HG03280 (cell line): ENCODE results near the gene KLHDC4.
"Not testable (repeated sequence)": the region's sequence is repeated elsewhere in the genome, so short reads cannot be mapped to it uniquely, and the experiment has no call there.

Source experiments
- ATAC-seq: cut with Tn5 transposase; IDR thresholded peaks from one replicate; pipeline ENCODE4 v1.9.1; 2021; ENCODE audit warnings: mild to moderate bottlenecking, moderate library complexity; ENCODE audit not compliant: unreplicated experiment

The KLHDC4 gene

DNA sequence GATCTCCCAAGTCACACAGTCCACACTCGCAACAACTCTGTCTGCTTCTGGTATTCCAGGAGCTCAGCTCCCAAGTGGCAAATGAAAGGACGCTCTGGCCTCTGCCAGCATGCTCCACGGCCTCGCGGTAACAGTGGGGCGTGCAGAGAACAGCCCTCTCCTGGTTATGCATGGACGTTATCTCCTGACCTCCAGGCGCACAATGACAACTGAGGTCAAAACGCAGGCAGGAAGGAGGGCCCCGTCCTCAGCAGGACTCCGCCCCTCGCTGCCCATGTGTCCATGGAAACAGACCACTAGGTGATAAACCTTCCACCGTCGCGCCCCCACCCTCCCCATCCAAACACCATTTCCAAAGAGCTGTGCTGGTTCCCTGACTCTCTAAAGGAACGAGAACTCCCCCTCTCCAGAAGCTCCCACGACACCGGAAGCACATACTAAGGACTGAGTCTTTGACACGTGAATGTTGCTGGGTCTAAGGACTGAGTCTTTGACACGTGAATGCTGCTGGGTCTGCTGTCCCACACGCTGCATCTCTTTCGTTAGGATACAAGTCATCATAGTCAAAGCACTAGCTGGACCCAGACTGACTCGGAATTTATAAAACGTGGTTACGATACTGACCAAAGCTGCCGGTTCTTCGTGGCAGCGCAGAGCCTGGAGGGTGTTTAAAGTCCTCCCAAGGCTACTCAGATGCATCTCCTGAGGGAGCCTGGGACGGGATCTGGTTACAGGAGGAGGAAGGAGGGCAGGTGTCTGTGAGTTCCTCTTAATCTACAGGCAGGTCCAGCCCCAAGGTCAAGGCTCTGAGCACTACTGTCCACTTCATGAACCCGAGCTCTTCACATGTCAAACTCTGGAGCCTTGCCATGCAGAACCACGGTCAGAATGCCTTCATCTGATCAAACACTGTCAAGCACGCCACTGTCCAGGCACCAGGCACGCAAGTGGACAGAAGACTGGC lies 43.9 kb downstream of the KLHDC4 start:
- no peak for ATAC-seq

DNA sequence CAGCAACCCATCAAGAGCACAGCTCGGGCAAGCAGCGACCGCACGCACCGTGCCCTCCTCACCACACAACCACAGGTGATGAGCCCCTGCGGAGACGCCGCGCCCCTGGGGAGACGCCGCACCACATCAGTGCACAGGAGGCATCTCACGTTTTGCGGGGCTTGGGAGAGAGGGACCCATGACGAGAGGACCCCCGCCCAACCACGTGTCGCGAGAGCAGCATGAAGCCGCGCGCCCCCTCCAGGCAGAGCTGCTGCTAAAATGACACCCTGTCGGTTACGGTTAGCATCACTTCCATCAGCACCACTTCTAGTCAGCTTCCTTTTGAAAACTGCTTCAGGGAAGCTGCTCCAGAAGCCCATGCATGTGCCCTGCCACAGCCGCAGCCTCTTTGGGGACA lies 45.3 kb downstream of the KLHDC4 start:
- ATAC-seq: no peak

DNA sequence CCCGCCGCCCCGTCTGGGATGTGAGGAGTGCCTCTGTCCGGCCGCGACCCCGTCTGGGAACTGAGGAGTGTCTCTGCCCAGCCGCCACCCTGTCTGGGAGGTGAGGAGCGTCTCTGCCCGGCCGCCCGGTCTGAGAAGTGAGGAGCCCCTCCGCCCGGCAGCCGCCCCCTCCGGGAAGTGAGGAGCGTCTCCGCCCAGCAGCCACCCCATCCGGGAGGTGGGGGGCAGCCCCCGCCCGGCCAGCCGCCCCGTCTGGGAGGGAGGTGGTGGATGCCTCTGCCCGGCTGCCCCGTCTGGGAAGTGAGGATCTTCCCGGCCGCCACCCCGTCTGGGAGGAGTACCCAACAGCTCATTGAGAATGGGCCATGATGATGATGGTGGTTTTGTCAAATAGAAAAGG lies 47.0 kb downstream of the KLHDC4 start:
- not testable (repeated sequence) for ATAC-seq

DNA sequence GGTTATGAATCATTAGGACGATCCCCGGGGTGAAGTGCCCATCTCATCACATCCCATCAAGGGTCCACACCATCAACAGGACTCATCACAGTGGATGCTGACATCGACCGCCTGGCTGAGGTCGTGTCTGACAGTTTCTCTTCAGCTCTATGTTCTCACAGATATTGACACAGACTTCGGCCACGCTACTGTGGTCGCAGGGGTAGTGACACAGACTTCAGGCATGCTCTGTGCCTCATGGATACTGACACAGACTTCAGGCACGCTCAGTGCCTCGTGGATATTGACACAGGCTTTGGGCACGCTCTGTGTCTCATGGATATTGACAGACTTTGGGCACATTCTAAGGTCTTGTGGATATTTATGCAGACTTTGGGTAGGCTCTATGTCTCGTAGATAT lies 50.1 kb downstream of the KLHDC4 start:
- no peak for ATAC-seq

DNA sequence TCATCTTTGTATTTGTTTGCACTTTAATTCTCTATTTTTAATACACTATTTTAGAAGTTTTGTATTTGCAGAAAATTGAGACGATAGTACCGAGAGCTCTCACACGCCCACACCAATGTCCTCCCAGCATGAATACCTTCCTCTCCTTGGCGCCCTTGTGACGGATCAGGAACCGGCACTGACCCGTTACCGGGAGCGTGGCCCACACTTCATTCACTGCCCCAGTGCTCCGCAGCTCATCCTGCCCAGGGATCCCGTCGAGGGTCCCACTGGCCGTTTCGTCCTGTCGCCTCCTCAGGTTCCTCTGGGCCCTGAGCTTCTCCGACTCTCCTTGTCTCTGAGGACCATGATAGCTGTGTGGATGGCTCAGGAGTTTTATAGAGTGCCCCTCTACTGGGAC lies 50.6 kb downstream of the KLHDC4 start:
- no peak for ATAC-seq

DNA sequence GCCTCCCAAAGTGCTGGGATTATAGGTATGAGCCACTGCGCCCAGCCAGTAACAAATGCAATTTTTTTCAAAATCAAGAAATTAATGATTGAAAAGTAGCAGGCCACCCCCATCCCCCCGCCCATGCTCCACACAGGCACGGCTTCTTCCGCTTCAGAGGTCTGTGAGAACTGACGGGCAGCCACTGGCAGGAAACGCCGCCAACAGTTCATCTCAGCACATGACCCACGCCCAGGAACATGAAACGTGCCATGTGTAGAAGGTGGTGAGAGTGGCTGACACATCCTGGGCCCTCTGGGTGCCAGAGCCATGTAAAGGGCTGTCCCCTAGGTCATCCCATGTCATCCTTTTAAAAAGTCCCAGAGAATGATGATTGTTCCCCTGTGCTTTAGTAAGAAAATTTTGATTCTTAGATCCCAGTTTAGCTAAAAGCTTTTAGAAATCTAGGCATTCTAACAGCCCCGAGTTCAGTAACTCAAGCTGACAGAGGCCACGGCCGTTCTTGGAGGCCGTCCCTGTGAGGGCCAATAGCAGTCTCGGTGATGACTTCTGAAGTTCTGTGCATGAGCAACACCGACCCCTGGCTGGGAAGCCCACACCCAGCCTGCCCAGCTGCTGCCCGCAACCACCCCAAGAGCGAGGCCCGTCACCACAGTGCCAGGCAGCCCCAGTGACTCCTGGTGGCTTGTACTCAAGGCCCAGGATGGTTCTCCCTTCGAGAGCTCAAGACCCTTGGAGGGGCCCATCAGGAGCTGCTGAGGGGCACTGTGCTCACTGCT lies 52.1 kb downstream of the KLHDC4 start:
- no peak for ATAC-seq

DNA sequence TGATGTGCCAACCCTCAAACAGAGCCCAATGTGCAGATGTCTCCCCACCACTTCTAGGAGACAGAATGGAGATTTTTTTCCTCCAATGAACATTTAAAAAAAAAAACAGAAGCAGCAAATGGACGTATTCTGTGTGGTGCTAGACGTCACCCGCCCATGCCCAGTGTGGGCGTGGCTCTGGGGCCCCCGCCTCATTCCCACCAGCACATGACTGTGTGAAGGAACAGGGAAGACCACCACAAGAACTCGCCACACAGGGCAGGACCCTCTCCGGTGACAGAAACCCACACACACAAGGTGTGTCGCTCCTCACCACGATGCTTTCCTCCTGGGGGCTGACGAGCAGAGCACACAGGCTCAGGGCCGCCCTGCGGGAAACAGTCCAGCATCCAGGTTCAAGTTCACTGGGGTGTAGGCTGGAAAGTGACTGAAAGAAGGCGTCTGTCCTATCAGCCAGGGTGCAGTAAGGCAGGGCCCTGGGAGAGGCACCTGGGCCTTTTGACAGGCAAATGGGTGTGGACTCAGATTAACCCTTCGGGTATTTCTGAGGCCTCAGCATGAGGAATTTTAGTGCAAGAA lies 53.5 kb downstream of the KLHDC4 start:
- ATAC-seq: no peak

DNA sequence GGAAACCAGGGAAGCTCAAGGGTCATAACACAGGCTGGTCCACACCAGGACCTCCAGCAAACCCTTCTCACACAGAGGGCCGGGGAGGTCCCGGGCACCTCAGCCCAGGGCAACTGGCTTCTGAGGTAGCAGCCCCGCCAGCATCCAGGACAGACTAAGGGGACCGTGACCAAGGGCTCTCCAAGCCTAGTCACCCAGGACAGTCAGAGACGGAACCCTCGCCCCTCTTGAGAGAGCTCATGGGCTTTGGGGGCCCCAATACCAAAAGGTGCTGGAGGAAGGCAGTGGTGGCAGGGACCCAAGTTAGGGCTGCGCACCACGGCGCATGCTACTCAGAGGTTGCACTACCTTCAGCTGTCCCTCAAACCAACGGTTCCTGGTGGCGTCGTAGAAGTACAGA lies 54.9 kb downstream of the KLHDC4 start:
- no peak for ATAC-seq

DNA sequence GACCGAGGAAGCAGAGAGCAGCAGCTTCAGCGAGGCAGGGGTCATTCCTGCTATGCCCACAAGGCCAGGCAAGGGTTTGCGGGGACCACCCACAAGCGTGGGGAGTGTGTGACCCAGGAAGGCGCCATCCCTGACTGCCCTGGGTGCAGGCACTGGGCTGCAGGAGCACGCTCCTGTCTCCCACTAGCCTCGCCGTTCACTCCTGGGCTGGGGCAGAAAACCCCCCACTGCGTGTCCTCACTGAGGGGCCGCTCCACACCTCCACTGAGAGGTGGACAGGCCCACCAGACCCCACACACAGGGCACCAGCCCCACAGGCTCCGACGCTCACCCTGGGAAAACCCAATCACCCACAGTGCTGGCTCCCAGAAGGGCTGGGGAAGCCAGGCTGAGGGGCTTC lies 56.1 kb downstream of the KLHDC4 start:
- no peak for ATAC-seq

DNA sequence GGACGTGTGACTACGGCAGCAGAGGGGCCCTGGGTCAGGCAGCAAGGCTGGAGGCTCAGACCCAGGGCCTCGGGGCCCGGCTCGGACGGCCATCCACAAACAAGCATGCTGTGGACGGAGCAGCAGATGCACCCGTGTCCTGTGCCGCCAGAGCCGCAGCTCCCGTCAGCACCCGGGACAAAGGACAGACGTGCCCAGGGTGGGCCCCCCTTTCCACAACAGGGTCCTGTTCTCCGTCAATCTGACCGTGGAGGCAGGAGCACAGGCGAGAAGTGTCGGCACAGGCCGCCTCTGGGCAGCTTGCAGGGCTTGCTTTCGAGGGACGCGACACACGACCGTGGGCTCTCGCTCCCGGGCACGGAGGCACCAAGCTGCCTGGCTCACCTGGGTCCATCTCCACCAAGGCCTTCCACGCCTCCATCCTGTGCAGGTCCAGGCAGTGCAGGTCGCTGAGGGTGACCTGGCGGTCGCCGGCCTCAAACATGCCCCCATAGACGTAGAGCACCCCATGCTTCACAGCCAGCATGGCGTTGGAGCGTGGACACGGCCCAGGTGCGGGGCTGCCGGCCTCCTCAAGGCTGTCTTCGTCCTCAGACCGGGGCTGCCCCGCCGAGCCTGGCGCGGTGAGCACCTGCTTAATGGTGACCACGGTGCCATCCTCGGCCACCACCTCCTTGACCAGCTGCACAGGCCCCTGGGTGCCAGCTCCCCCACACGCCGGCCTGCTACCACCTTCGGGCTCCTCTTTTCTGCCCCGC lies 56.7 kb downstream of the KLHDC4 start:
- no peak for ATAC-seq

DNA sequence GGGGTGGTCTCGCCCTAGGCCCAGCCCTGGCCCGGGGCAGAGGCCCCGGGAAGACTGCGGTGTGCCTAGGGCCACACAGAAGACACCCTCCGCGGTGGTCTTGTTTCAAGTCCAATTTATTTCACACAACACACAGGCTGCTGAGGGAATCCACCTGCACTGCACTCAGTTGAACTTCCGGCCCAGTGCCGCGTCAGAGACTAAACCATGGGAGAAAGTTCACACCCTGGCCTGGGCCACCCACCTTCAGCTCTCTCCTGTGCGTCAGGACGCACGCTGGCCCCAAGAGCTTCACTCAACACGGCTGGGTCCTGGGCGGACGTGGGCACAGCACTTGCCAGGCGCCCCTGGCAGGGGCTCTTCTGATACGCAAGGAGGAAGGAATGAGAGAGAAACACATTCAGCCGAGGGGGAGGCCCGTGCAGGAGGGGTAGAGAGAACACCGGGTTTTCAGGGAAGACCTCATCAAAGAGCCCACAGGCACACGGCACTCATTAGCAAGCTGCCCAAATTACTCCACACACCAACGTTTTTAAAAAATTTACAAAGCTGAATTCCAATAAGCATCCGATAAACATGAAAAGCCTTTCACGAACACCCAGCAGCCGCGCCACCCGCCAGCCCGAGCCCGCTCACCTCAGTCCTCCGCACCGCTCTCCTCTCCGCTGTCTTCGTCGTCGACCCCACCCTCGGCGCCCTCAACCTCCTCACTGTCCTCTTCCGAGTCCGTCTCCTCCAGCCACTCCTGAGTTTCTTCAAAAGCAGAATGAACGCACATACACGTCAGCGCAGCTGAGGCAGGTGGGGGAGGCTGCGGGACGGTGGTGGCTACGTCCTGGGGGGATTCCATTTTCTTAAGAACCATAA lies 57.8 kb downstream of the KLHDC4 start:
- no peak for ATAC-seq

DNA sequence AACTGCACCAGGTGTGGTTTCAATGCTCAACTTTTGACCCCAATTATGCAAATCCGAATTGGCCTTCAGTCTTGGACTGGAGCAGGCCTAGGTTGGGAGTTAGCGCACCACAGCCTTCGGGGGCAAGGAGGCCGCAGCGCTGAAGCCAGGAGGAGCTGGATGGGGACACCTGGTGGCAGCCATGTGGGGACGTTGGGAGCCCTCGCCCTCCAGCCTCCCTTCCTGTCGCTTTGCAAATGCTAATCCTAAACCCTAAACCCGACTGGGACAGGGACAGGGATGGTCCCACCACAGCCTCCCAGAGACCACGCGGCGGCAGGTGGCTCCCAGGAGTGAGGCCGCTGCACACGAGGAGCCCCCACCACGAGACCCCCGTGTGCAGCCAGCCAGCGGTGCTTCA lies 58.7 kb downstream of the KLHDC4 start:
- ATAC-seq: no peak

DNA sequence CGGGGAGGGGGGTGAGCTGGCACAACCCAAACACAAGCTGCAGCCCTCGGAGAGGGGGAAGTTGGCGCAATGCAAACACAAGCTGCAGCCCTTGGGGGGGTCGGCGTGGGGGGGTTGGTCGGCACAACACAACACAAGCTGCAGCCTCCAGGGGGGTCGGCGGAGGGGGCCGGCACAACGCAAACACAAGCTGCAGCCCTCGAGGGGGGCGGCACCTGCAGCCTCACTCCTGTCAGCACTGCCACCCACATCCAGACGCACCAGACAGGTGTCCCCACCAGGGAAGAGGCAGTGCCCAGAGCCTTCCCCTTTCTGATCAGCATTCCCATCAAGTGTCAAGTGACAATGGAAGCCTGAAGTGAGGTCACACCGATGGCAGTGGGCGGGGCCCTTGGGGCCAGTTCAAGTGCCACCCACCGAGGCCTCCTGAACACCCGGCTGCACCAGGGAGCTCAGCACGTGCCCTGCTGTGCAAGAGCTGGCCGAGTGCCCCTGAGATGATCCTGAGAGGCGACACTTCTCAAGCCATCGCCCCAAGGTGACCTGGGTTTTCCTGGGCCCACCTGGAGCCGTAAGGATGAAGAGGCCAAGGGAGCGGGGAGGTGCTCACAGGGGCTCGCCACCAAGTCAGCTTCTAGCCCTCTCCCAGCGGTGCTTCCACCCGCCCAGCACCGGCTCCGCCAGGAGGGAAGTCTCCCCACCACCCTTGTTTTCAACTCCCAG lies 59.3 kb downstream of the KLHDC4 start:
- ATAC-seq: no peak

DNA sequence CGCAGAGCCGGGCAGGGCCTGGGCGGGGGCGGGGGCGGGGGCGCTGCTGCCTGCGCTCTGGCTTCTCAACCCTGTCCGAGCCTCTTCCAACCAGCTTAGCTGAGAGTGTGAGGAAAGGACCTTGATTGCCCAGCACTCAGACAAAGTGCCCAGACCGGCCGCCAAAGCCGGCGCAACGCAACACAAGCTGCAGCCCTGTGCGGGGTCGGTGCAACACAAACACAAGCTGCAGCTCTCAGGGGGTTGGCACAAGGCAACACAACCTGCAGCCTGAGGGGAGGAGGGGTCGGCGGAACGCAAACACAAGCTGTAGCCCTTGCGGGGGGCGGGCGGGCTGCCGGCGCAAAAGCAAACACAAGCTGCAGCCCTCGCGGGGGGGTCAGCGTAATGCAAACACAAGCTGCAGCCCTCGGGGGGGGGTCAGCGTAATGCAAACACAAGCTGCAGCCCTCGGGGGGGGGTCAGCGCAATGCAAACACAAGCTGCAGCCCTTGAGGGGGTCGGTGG lies 60.0 kb downstream of the KLHDC4 start:
- no peak for ATAC-seq

DNA sequence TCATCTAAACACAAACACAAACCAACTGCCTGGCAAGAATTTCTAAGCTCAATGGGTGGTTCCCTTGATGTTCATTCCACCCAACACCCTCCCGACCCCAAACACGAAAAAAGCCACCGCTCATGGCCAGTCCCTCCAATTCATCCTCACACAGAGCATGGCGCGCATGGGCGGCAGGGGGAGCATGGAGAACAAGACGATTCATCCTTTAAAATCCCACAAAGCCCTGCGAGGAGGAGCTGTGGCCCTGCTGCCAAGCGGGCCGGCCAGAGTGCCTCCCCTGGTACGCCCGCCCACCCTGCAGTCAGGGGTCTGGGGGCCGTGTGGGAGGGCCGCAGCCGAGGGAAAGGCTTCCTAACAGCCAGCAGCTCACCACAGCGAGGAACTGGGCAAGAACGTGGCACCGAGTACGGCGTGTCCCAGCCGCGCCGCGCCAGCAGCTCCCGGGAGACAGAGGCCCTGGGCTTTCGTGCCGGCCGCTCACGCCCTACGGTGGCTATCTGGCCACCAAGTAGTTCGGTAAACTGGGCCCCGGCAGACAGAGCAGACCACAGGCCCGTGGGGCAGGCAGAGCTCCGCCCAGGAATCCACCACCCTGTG lies 60.9 kb downstream of the KLHDC4 start:
- ATAC-seq: no peak

DNA sequence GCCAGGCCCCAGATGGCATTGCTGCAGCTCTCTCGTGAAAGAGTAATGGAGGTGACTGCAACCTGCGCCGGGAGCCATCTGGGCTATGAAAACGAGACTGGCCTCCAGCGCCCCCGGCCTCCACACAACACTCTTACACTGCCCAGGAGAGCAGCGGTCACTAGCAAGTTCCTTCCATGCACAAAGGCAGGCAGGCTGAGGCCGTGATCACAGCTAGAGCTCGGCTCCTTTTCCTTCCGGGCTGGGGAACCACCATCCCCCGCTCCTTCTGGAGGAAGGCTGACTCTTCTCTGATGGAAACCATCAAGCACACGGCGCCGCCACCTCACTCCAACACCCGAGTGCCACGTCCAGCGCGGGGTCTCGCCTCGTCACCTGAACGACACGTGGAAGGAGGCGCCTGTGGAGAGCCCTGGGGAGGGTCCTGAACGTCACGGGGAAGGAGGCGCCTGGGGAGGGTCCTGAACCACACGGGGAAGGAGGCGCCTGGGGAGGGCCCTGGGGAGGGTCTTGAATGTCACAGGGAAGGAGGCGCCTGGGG lies 61.9 kb downstream of the KLHDC4 start:
- no peak for ATAC-seq

DNA sequence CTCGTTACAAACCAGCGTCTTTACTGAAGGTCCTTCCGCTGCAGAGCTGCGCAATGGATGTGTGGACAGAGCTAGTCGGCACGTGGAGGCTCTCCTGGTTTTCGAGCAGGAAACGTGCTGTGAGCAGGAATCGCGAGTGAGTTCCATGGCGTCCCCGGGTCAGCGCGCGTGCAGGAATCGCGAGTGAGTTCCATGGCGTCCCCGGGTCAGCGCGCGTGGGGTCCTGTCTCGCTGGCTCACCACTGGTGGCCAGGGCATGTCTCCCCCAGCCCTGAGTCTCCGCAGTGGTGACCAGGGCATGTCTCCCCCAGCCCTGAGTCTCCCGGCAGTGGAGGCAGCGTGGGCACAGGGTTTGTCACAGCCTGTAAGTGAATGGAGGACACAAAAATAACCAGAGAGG lies 62.7 kb downstream of the KLHDC4 start:
- ATAC-seq: no peak

DNA sequence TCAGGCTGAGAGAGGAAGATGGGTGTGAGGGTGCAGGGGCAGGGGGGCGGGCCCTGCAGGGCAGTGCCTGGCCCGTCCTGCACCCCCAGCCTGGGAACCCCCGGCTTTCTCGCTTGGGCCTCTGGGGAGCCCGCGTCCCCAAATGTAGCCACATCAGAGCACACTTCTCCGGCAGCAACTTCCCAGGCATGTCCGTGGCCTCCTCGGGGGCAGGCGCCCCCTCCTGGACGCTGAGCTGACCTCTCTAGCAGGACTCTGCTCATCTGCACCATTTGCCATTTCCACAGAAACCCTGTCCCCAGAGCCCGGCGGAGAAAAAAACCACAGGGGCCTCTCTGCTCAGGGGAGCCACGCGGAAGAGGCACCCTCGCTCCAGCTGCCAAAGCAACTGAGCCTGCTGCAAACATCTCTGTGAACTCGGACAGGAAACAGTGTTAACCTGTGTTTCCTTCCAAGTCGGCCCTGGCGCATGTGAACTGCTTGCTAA lies 63.4 kb downstream of the KLHDC4 start:
- peak; percentile 41 for ATAC-seq
